ENCODE data around the gene HMMR. TPM values are rescaled to one million over a fixed set of nuclear protein-coding genes. Genes with fewer than 3 reads are reported as not detected.
A peak's percentile ranks its signal among the peaks of the same experiment; 100 is the strongest.

HMMR gene
- total RNA-seq, 1 donor from 2014 or later = 5.5 TPM

- peaks cover 56% of the 10 kb centered on the region for H3K4me1 Mint-ChIP-seq (ENCODE audit: unreplicated experiment)
- peak; percentile 61 for TF ChIP-seq CTCF (IDR thresholded peaks at IDR 0.05)
- peak within 1 kb of the TSS; percentile 98 for H3K27ac Mint-ChIP-seq (ENCODE audit: unreplicated experiment)
- H3K36me3 Mint-ChIP-seq (ENCODE audit: unreplicated experiment) = no peaks in the 10 kb centered on the region
- H3K9me3 Mint-ChIP-seq (ENCODE audit: unreplicated experiment) = no peaks in the 10 kb centered on the region
- DNase-seq (ENCODE audit: extremely low spot score, unreplicated experiment) = peak; percentile 97
- H3K27me3 Mint-ChIP-seq (ENCODE audit: unreplicated experiment) = no peaks in the 10 kb centered on the region
- peak within 1 kb of the TSS; percentile 95 for H3K4me3 Mint-ChIP-seq (ENCODE audit: unreplicated experiment)
Observed at GRCh38 chr5:163505368-163506094, 45.1 kb downstream of the HMMR start, which contains the start of gene MAT2B. MAT2B (plus strand) TSS chr5:163505619; CDS start chr5:163505687, 68 bp downstream.

GRCh38 chr5:163506095-163506457, 45.6 kb downstream of the HMMR start:
- no peak for DNase-seq (ENCODE audit: extremely low spot score, unreplicated experiment)
- Mint-ChIP-seq H3K4me3 (ENCODE audit: unreplicated experiment) (peak overlapping the region; percentile 95), H3K9me3 (ENCODE audit: unreplicated experiment) (no peaks in the 10 kb centered on the region), H3K27ac (ENCODE audit: unreplicated experiment) (peak overlapping the region; percentile 98), H3K36me3 (ENCODE audit: unreplicated experiment) (no peaks in the 10 kb centered on the region), H3K4me1 (ENCODE audit: unreplicated experiment) (peaks cover 61% of the 10 kb centered on the region), H3K27me3 (ENCODE audit: unreplicated experiment) (no peaks in the 10 kb centered on the region)
- TF ChIP-seq CTCF (IDR thresholded peaks at IDR 0.05) = no peak

DNA sequence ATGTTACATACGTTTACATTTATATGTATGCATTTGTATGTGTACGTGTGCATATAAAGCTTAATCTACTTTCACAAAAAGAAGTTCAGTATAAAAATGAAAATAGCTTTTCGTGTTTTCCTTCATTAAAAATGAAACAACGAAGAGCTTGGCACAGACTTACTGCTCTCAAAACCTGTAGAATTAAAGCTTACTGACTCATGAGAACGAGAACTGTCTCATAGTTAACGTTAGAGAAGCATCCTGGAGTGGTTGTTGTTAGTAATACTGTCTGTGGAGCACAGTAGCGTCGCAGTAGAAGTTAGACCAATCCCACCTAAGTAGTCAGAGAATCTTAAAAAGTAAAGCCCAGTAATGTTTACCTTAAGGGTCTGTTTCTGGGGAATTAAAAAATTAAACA, 46.3 kb downstream of the HMMR start:
- H3K27ac Mint-ChIP-seq (ENCODE audit: unreplicated experiment) = peak overlapping the region; percentile 98
- no peak for TF ChIP-seq CTCF (IDR thresholded peaks at IDR 0.05)
- no peaks in the 10 kb centered on the region for H3K36me3 Mint-ChIP-seq (ENCODE audit: unreplicated experiment)
- peaks cover 61% of the 10 kb centered on the region for H3K4me1 Mint-ChIP-seq (ENCODE audit: unreplicated experiment)
- no peaks in the 10 kb centered on the region for H3K27me3 Mint-ChIP-seq (ENCODE audit: unreplicated experiment)
- peak overlapping the region; percentile 95 for H3K4me3 Mint-ChIP-seq (ENCODE audit: unreplicated experiment)
- DNase-seq (ENCODE audit: extremely low spot score, unreplicated experiment) = no peak
- H3K9me3 Mint-ChIP-seq (ENCODE audit: unreplicated experiment) = no peaks in the 10 kb centered on the region

DNA sequence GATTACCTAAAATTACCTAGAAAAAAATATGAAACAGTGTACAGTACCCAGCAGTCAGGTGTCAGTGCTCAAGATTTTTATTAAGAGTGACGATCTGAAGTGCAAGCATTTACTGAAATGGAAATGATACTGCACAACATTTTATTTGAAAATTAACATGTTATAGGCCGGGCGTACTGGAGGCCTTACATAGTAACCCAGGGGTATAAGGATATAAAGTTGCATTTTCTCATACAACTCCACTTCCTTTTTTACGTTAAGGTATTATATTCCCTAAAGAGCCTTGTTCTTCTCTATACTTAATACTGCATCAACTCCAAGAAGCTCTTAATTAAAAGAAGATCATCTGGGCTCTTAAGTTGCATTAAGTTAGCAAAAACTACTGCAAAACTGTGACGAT, 48.3 kb downstream of the HMMR start:
- Mint-ChIP-seq H3K4me1 (ENCODE audit: unreplicated experiment) (peaks cover 53% of the 10 kb centered on the region), H3K4me3 (ENCODE audit: unreplicated experiment) (peak overlapping the region; percentile 51), H3K27me3 (ENCODE audit: unreplicated experiment) (no peaks in the 10 kb centered on the region), H3K9me3 (ENCODE audit: unreplicated experiment) (no peaks in the 10 kb centered on the region), H3K36me3 (ENCODE audit: unreplicated experiment) (peaks cover 8% of the 10 kb centered on the region), H3K27ac (ENCODE audit: unreplicated experiment) (peak overlapping the region; percentile 76)
- no peak for DNase-seq (ENCODE audit: extremely low spot score, unreplicated experiment)
- no peak for TF ChIP-seq CTCF (IDR thresholded peaks at IDR 0.05)

DNA sequence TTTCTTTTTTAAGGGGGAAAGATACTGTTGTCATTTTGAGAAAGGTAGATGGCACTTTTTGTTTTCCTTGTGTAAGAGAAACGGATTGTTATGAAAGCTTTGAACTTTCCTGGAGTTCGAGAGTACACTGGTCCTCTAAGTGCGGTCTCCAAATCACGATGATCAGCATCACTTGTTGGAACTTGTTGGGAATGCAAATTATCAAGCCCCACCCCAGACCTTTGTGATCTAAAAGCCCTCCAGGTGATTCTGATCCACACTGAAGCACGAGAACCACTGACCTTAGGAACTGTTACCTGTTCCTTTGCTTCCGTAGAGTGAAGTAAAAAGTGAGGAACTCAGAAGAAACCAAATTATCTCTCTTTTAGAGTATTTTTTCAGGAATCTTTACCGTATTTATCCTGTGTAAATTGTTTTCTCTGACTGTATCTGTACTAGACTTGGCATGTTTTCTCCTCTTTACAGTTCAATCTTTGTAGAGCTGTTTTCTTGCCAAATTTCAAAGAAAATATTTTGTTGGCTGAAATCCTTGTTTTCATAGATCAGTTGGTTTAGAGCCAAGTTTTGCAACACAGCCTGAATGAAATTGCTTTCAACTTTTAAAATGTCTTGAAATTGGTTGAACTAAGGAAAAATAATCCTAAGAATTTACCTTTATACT, 49.0 kb downstream of the HMMR start:
- H3K4me3 Mint-ChIP-seq (ENCODE audit: unreplicated experiment) = peak overlapping the region; percentile 51
- H3K9me3 Mint-ChIP-seq (ENCODE audit: unreplicated experiment) = no peaks in the 10 kb centered on the region
- no peak for TF ChIP-seq CTCF (IDR thresholded peaks at IDR 0.05)
- peak overlapping the region; percentile 76 for H3K27ac Mint-ChIP-seq (ENCODE audit: unreplicated experiment)
- H3K27me3 Mint-ChIP-seq (ENCODE audit: unreplicated experiment) = no peaks in the 10 kb centered on the region
- peaks cover 48% of the 10 kb centered on the region for H3K4me1 Mint-ChIP-seq (ENCODE audit: unreplicated experiment)
- DNase-seq (ENCODE audit: extremely low spot score, unreplicated experiment) = no peak
- H3K36me3 Mint-ChIP-seq (ENCODE audit: unreplicated experiment) = peaks cover 12% of the 10 kb centered on the region
